Spleen (tissue), 7 donors: ENCODE data around the gene FRMD4B.

Experiments used
- POLR2AphosphoS5 ChIP-seq, 3 donors: sonication (generic); formaldehyde crosslinking; IDR thresholded peaks; one replicate each; pipeline ENCODE4 v1.5.1; 2017; ENCODE audit warnings: antibody characterized with exemption in 3 of 3
- TF ChIP-seq, protein P1 (sequence below), 11 experiments: fragments of 200-600 bp in 7 of 11; fragments of 450-650 bp in 4 of 11; sonication (generic) in 4 of 11; IDR thresholded peaks in 8 of 11; conservative IDR thresholded peaks in 3 of 11; 1 replicate in 7 of 11; 2 replicates in 4 of 11; pipeline versions ENCODE4 v1.4.0 to v1.8.0; 2016 to 2021; ENCODE audit warnings: antibody characterized with exemption in 11 of 11, inconsistent platforms in 4 of 11, mild to moderate bottlenecking in 1 of 11
- donor health status: DM: no; HTN: no; CAD: no; lungs with moderate emphysema.
- donor health status: DM: no; HTN: no; CAD: no.
- donor health status: DM: no; HTN: no; CAD: no.

DNA sequence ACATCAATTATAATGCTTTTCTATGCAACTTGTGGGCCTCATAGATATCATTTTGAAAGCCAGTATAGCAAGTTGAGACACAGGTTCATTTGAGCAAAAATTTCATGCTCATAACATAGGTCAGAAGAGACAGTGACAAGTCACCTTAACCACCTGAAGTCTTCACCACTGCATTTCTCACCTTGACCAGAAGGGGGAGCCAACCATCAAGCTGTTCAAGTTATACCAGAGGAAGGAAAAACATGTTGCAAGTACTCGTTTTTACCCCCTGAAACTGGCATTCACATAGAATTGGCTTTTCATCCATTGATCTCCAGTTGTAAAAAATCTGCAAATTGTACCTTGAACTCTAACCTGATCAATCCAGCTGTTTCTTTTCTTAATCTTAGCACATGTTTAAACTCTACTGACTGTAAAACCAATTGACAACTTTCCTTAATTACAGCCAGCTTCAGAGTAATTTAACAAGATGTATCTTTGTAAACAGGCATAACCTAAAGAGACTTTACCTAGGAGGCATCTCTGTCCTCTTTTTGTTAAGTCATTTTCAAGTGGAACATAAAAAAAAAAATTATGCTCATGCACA lies 264.9 kb downstream of the FRMD4B start:
- TF ChIP-seq, protein P1, sequence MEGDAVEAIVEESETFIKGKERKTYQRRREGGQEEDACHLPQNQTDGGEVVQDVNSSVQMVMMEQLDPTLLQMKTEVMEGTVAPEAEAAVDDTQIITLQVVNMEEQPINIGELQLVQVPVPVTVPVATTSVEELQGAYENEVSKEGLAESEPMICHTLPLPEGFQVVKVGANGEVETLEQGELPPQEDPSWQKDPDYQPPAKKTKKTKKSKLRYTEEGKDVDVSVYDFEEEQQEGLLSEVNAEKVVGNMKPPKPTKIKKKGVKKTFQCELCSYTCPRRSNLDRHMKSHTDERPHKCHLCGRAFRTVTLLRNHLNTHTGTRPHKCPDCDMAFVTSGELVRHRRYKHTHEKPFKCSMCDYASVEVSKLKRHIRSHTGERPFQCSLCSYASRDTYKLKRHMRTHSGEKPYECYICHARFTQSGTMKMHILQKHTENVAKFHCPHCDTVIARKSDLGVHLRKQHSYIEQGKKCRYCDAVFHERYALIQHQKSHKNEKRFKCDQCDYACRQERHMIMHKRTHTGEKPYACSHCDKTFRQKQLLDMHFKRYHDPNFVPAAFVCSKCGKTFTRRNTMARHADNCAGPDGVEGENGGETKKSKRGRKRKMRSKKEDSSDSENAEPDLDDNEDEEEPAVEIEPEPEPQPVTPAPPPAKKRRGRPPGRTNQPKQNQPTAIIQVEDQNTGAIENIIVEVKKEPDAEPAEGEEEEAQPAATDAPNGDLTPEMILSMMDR (IDR thresholded peaks at IDR 0.05 in 8 of 11, conservative IDR thresholded peaks at IDR 0.05 in 3 of 11) = peak; percentile 78 to 92 (median 88)
- no peak for TF ChIP-seq POLR2AphosphoS5 (IDR thresholded peaks at IDR 0.05)
